HL-60 (cell line): Measurements from ENCODE around the gene CPS1.

Source experiments
- DNase-seq, 2 experiments: peaks; one replicate each; pipeline ENCODE4 v3.0.0-alpha.2; 2010 to 2020; ENCODE audit warnings: low read depth in 1 of 2, low spot score in 1 of 2
- H3K27ac ChIP-seq: fragments of 250-450 bp; sonication (Bioruptor Pico); replicated peaks from 2 replicates; pipeline ENCODE4 v1.5.1; 2020; ENCODE audit warnings: mild to moderate bottlenecking, moderate library complexity
- H3K27me3 ChIP-seq: fragments of 250-450 bp; sonication (Bioruptor Pico); 2 replicates; pipeline ENCODE4 v1.5.1; 2021; ENCODE audit warnings: mild to moderate bottlenecking, moderate library complexity; ENCODE audit not compliant: insufficient read depth, poor library complexity, severe bottlenecking
- H3K4me3 ChIP-seq: replicated peaks from 2 replicates; pipeline ENCODE4 v1.5.1; 2011; ENCODE audit warnings: mild to moderate bottlenecking, control low read depth, low read length; ENCODE audit not compliant: insufficient read depth
- CTCF ChIP-seq: IDR thresholded peaks from one replicate; pipeline ENCODE4 v1.5.1; 2011; ENCODE audit warnings: low read length, control low read depth, inconsistent platforms; ENCODE audit not compliant: insufficient read depth
- GABPA ChIP-seq: IDR thresholded peaks from 2 replicates; pipeline ENCODE4 v1.6.1; 2012; ENCODE audit warnings: low read depth
- POLR2AphosphoS5 ChIP-seq: IDR thresholded peaks from 2 replicates; pipeline ENCODE4 v1.6.1; 2012; ENCODE audit warnings: low read depth
- REST ChIP-seq: IDR thresholded peaks from 2 replicates; pipeline ENCODE4 v1.6.1; 2012; ENCODE audit warnings: low read depth; ENCODE audit not compliant: insufficient replicate concordance
- SPI1 ChIP-seq: IDR thresholded peaks from 2 replicates; pipeline ENCODE4 v1.6.1; 2012; ENCODE audit warnings: low read depth, mild to moderate bottlenecking, borderline replicate concordance

The CPS1 gene

GRCh38 chr2:210606001-210606400 is 49.6 kb downstream of the CPS1 start:
- no peaks in the 10 kb centered on the region for H3K27me3 ChIP-seq
- DNase-seq = no peak

GRCh38 chr2:210611466-210611865 is 55.1 kb downstream of the CPS1 start:
- H3K27ac ChIP-seq = no peak overlapping the region
- no peak for TF ChIP-seq REST
- no peak for TF ChIP-seq SPI1
- no peak for TF ChIP-seq CTCF
- no peak for TF ChIP-seq GABPA
- TF ChIP-seq POLR2AphosphoS5 = no peak
- no peak overlapping the region for H3K4me3 ChIP-seq
- DNase-seq = no peak
- H3K27me3 ChIP-seq = no peaks in the 10 kb centered on the region

More at GRCh38 chr2:210606001-210606400, 49.6 kb downstream of the CPS1 start:
- Histone ChIP-seq H3K27ac (no peak overlapping the region), H3K4me3 (no peak overlapping the region)
- TF ChIP-seq CTCF (no peak), POLR2AphosphoS5 (no peak), GABPA (no peak), REST (no peak), SPI1 (no peak)

GRCh38 chr2:210616074-210616473 is 59.7 kb downstream of the CPS1 start:
- DNase-seq = no peak
- no peak overlapping the region for H3K4me3 ChIP-seq
- H3K27ac ChIP-seq = no peak overlapping the region
- TF ChIP-seq GABPA (no peak), REST (no peak), CTCF (no peak), POLR2AphosphoS5 (no peak), SPI1 (no peak)
- no peaks in the 10 kb centered on the region for H3K27me3 ChIP-seq
